Activated CD8-positive, alpha-beta T cell treated with anti-CD3 and anti-CD28 coated beads for 36 hours (primary cell): ENCODE data around the gene GNAO1. TPM values are rescaled to one million over a fixed set of nuclear protein-coding genes. Genes with fewer than 3 reads are reported as not detected.

Experiments
- ATAC-seq: fragments of 200-7000 bp; cut with Tn5 transposase; one replicate; pipeline ENCODE4 v1.10.0; 2021; ENCODE audit warnings: mild to moderate bottlenecking, moderate library complexity
- CTCF ChIA-PET: fragments of 350-600 bp; sonication (Branson Sonifier 250); formaldehyde crosslinking; loops from one replicate; lab custom pipeline; 2021; ENCODE audit warnings: antibody characterized with exemption; lab: Charles Lee
- POLR2A ChIA-PET: fragments of 350-600 bp; sonication (Branson Sonifier 250); formaldehyde crosslinking; loops from one replicate; lab custom pipeline; 2021; ENCODE audit warnings: antibody characterized with exemption; lab: Charles Lee
- DNase-seq: peaks from one replicate; pipeline ENCODE4 v3.0.0-alpha.2; 2020
- H3K27ac Mint-ChIP-seq: one replicate; pipeline ENCODE4 v1.8.0; 2021; ENCODE audit warnings: mild to moderate bottlenecking, mixed read lengths
- H3K27me3 Mint-ChIP-seq: one replicate; pipeline ENCODE4 v1.8.0; 2021; ENCODE audit warnings: mixed read lengths
- H3K36me3 Mint-ChIP-seq: one replicate; pipeline ENCODE4 v1.8.0; 2021; ENCODE audit warnings: low read depth, mixed read lengths
- H3K4me1 Mint-ChIP-seq: one replicate; pipeline ENCODE4 v1.8.0; 2021; ENCODE audit warnings: low read depth, mixed read lengths
- H3K4me3 Mint-ChIP-seq: one replicate; pipeline ENCODE4 v1.8.0; 2021; ENCODE audit warnings: mild to moderate bottlenecking, moderate library complexity, mixed read lengths
- H3K9me3 Mint-ChIP-seq: one replicate; pipeline ENCODE4 v1.8.0; 2021; ENCODE audit warnings: mixed read lengths
- intact Hi-C: fragments of 100-400 bp; cut with micrococcal nuclease; formaldehyde crosslinking; loops from one replicate; pipeline ENCODE4 v1.10.0; 2022
- total RNA-seq, 2 experiments: library from RNA; stranded (reverse); gene quantifications; one replicate each; pipeline ENCODE4 v1.2.3, GENCODE V29; 2021
- TF ChIP-seq, protein P1 (sequence below): fragments of 200-600 bp; IDR thresholded peaks from one replicate; pipeline ENCODE4 v1.8.0; 2022; ENCODE audit warnings: antibody characterized with exemption, mild to moderate bottlenecking

The GNAO1 gene
- total RNA-seq = 1 to 10 TPM; 2.3 to 2.4 TPM

DNA sequence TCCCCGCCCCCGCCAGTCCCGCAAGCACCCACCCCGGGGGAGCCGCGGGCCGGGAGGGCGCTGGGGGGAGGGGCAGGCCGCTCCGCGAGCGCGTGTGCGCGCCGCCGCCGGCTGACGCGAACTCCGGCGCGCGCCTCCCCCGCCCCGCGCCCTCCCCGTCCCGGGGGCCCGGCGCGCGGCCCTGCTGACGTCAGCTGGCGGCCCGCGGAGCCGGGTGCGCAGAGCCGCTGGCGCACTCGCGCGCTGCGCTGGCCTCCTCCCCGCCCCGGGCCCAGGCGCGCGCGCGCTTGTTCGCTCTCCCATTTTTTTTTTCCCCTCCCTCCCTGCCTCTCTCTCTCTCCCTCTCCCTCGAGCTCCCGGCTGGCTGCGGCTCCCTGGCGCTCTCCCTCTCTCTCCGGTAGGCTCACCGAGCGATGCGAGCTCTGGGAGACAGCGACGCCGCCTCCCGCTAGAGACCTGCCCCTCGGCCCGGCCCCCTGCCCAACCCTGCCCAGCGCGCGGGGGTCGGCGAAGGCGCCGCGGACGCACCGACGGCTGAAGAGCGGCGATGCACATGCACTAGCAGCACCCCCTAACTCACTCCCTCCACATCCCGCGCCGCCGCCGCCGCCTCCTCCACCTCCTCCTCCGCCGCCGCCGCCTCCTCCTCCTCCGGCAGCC lies at the start of gene GNAO1:
Gene GNAO1 (plus strand): TSS at position 334 of the 660 bp plus-strand sequence. CDS start 747 bp downstream, outside the sequence.
- ChIA-PET POLR2A (interaction anchor here (1.6 kb wide), 1 partner anchor 8 kb away, joined by 5 read pairs; no protein-coding TSS in a partner anchor), CTCF (no interaction called here)
- peak; percentile 79 for ATAC-seq
- no peaks in the 10 kb centered on the region for H3K36me3 Mint-ChIP-seq
- peaks cover 69% of the 10 kb centered on the region for H3K27me3 Mint-ChIP-seq
- peak; percentile 56 for DNase-seq
- peak within 1 kb of the TSS; percentile 69 for H3K4me3 Mint-ChIP-seq
- TF ChIP-seq, protein P1, sequence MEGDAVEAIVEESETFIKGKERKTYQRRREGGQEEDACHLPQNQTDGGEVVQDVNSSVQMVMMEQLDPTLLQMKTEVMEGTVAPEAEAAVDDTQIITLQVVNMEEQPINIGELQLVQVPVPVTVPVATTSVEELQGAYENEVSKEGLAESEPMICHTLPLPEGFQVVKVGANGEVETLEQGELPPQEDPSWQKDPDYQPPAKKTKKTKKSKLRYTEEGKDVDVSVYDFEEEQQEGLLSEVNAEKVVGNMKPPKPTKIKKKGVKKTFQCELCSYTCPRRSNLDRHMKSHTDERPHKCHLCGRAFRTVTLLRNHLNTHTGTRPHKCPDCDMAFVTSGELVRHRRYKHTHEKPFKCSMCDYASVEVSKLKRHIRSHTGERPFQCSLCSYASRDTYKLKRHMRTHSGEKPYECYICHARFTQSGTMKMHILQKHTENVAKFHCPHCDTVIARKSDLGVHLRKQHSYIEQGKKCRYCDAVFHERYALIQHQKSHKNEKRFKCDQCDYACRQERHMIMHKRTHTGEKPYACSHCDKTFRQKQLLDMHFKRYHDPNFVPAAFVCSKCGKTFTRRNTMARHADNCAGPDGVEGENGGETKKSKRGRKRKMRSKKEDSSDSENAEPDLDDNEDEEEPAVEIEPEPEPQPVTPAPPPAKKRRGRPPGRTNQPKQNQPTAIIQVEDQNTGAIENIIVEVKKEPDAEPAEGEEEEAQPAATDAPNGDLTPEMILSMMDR = no peak
- no peak within 1 kb of the TSS for H3K27ac Mint-ChIP-seq
- no peaks in the 10 kb centered on the region for H3K9me3 Mint-ChIP-seq
- peaks cover 30% of the 10 kb centered on the region for H3K4me1 Mint-ChIP-seq
- intact Hi-C loops = loop anchor here (10.0 kb wide), 2 partner anchors 146 to 436 kb away; no protein-coding TSS in a partner anchor

GRCh38 chr16:56143666-56144065 lies 47.6 kb upstream of the GNAO1 start:
- H3K27ac Mint-ChIP-seq = no peak overlapping the region
- ATAC-seq (no peak), DNase-seq (no peak)
- intact Hi-C loops = no loop called here
- H3K36me3 Mint-ChIP-seq = no peaks in the 10 kb centered on the region
- no peaks in the 10 kb centered on the region for H3K4me1 Mint-ChIP-seq
- no peaks in the 10 kb centered on the region for H3K9me3 Mint-ChIP-seq
- TF ChIP-seq, protein P1 = no peak
- H3K4me3 Mint-ChIP-seq = no peak overlapping the region
- POLR2A ChIA-PET = no interaction called here
- H3K27me3 Mint-ChIP-seq = peaks cover 18% of the 10 kb centered on the region
- CTCF ChIA-PET = no interaction called here

- ChIA-PET POLR2A (no interaction called here), CTCF (interaction anchor here (0.9 kb wide), 1 partner anchor 680 kb away, joined by 3 read pairs; no protein-coding TSS in a partner anchor)
- no peaks in the 10 kb centered on the region for H3K4me1 Mint-ChIP-seq
- TF ChIP-seq, protein P1 = no peak
- intact Hi-C loops = no loop called here
- no peak overlapping the region for H3K4me3 Mint-ChIP-seq
- DNase-seq = no peak
- H3K27ac Mint-ChIP-seq = no peak overlapping the region
- H3K27me3 Mint-ChIP-seq = peaks cover 17% of the 10 kb centered on the region
- no peak for ATAC-seq
- H3K36me3 Mint-ChIP-seq = no peaks in the 10 kb centered on the region
- H3K9me3 Mint-ChIP-seq = no peaks in the 10 kb centered on the region
Measured at GRCh38 chr16:56145369-56145768, 45.9 kb upstream of the GNAO1 start.

DNA sequence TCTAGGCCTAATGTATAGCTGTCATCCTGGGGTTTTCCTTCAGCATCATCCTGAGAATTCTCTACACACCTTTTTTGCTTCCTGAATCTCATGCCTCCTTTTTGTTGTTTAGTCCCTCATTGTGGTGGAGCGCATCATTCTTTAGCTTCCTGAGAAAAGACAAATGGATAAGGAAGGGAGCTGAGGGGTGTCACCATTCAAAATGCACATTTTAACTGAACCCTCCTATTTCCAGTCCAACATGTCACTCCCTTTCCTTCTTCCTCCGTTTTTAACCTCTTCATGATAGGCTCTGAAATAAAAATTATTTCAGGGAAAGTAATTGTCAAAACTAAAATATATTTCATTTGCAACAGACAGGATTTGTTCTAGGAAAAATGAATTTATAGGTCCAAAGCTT lies 39.7 kb upstream of the GNAO1 start:
- Mint-ChIP-seq H3K4me3 (no peak overlapping the region), H3K9me3 (no peaks in the 10 kb centered on the region), H3K4me1 (no peaks in the 10 kb centered on the region), H3K36me3 (no peaks in the 10 kb centered on the region), H3K27ac (no peak overlapping the region), H3K27me3 (peaks cover 14% of the 10 kb centered on the region)
- intact Hi-C loops = no loop called here
- no peak for ATAC-seq
- no peak for DNase-seq
- CTCF ChIA-PET = interaction anchor here (1.1 kb wide), 1 partner anchor 167 kb away, joined by 3 read pairs; no protein-coding TSS in a partner anchor
- POLR2A ChIA-PET = no interaction called here
- TF ChIP-seq, protein P1 = no peak

GRCh38 chr16:56161658-56162057 lies 29.6 kb upstream of the GNAO1 start:
- no peaks in the 10 kb centered on the region for H3K9me3 Mint-ChIP-seq
- intact Hi-C loops = no loop called here
- DNase-seq (no peak), ATAC-seq (no peak)
- ChIA-PET POLR2A (no interaction called here), CTCF (no interaction called here)
- no peaks in the 10 kb centered on the region for H3K36me3 Mint-ChIP-seq
- peaks cover 3% of the 10 kb centered on the region for H3K27me3 Mint-ChIP-seq
- no peak overlapping the region for H3K27ac Mint-ChIP-seq
- no peak overlapping the region for H3K4me3 Mint-ChIP-seq
- peaks cover 2% of the 10 kb centered on the region for H3K4me1 Mint-ChIP-seq
- TF ChIP-seq, protein P1 = no peak
